ENCODE data around the gene TSHZ2. TPM values are rescaled to one million over a fixed set of nuclear protein-coding genes. Genes with fewer than 3 reads are reported as not detected.
A peak's percentile ranks its signal among the peaks of the same experiment; 100 is the strongest.

Gene TSHZ2
- total and polyA plus RNA-seq, 9 donors, result 7.3 to 23.1 (median 12.5) TPM

DNA sequence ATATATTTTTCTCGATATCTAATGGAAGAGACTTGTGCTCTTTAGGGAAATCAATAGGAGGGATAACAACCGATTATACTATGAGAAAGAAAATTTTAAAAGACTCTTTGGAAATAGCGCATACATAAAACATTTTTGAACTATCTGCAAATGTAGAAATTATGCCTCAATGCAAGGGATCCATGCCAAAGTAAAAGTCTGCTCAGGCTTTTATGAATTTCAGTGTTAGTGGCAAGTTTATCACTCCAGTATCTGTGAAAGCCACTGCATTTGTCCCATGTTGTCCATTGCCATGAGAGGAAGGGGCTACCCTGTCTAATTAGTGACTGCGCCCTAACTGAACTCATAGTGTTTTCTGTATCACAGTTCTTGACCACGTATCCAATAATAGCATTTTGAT, 81.4 kb downstream of the TSHZ2 start:
- no CpG with 5 or more reads among the region's 5 CpGs for WGBS (ENCODE audit: insufficient coverage)

DNA sequence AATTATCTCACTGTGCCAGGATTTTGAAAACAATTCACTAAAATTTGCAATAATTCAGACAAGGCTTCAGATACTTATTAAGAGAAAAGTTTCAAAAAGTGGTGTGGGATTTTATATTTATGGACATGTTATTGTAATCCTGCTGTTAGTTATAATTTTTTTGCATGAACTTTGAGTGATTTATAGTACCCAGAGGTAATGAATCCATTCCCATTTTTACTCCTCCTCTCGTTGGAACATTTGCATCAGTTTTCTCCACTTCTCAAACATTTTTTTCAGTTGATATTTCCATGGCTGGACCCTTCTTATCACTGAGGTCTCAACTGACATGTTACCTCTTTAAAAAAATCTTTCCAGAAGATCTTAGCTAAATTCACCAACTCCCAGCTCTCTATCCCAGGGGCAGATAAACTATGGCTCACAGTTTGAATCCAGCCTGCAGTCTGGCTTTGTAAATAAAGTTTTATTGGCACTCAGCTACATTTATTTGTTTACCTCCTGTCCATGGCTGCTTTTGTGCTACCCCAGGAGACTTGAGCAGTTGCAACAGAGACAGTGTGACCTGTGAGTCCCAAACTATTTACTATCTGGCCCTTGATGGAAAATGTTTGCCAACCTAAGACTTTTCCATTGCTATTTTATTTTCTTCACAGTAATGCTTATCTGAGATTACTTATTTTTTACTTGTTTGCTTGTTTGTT, 83.4 kb downstream of the TSHZ2 start:
- H3K36me3 ChIP-seq (ENCODE audit: control insufficient read depth, insufficient read depth, low read length), result no peaks in the 10 kb centered on the region
- peak; percentile 63 for DNase-seq
- H3K9me3 ChIP-seq (replicated peaks; ENCODE audit: control insufficient read depth, low read depth, low read length), result no peaks in the 10 kb centered on the region
- WGBS (ENCODE audit: insufficient coverage), result 29% methylated on average over 1 of the region's 1 CpG
- H3K4me1 ChIP-seq (ENCODE audit: control insufficient read depth, insufficient read depth, low read length), result no peaks in the 10 kb centered on the region
- no peaks in the 10 kb centered on the region for H3K27me3 ChIP-seq (ENCODE audit: control insufficient read depth, insufficient read depth, low read length)
- no peak overlapping the region for H3K27ac ChIP-seq (ENCODE audit: low read length)
- no peak overlapping the region for H3K4me3 ChIP-seq (ENCODE audit: low read length)

More for the DNA sequence above, 81.4 kb downstream of the TSHZ2 start:
- no peaks in the 10 kb centered on the region for H3K9me3 ChIP-seq (replicated peaks; ENCODE audit: control insufficient read depth, low read depth, low read length)
- no peaks in the 10 kb centered on the region for H3K27me3 ChIP-seq (ENCODE audit: control insufficient read depth, insufficient read depth, low read length)
- no peaks in the 10 kb centered on the region for H3K36me3 ChIP-seq (ENCODE audit: control insufficient read depth, insufficient read depth, low read length)
- H3K4me1 ChIP-seq (ENCODE audit: control insufficient read depth, insufficient read depth, low read length), result no peaks in the 10 kb centered on the region
- DNase-seq, result peak; percentile 59
- no peak overlapping the region for H3K27ac ChIP-seq (ENCODE audit: low read length)
- no peak overlapping the region for H3K4me3 ChIP-seq (ENCODE audit: low read length)

DNA sequence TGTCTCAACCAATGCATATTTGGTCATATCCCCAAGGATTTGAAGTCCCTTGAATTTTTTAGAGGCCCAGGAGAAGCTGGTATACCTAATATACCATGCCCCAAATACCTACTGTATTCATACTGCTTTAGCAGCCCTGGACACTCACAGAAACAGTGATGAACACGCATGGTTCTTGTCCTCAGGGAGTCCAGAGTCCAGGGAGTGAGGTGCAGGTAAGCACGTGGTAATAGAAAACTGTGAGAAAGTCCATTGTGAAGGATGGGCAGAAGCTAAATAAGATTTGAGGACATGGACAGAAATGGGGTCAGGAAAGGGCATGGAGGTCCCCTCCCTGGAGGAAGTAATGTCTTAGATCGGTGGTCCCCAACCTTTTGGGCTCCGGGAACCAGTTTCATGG, 85.4 kb downstream of the TSHZ2 start:
- no peaks in the 10 kb centered on the region for H3K9me3 ChIP-seq (replicated peaks; ENCODE audit: control insufficient read depth, low read depth, low read length)
- no peaks in the 10 kb centered on the region for H3K36me3 ChIP-seq (ENCODE audit: control insufficient read depth, insufficient read depth, low read length)
- no peak for DNase-seq
- H3K27ac ChIP-seq (ENCODE audit: low read length), result no peak overlapping the region
- 100% methylated on average over 2 of the region's 4 CpGs for WGBS (ENCODE audit: insufficient coverage)
- no peaks in the 10 kb centered on the region for H3K27me3 ChIP-seq (ENCODE audit: control insufficient read depth, insufficient read depth, low read length)
- H3K4me3 ChIP-seq (ENCODE audit: low read length), result no peak overlapping the region
- H3K4me1 ChIP-seq (ENCODE audit: control insufficient read depth, insufficient read depth, low read length), result no peaks in the 10 kb centered on the region

DNA sequence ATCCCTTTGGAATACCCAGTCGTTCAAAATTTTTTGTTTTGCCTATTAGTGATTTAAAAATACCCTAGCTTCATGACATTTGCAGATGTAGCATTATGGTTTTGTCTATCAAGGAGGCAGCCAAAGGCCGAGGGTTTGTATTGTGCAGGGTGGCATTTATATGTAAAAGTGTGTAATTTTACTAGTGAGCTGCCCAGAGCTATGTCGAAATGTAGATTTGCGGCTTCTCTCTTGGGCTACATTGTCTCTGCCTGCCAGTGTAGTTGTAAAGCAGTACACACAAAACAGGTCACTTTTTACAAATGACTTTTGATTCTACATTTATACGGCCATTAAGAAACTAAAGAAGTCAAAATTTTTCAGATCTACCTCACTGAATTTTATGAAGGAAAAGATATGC, 87.7 kb downstream of the TSHZ2 start:
- peak; percentile 75 for DNase-seq
- H3K36me3 ChIP-seq (ENCODE audit: control insufficient read depth, insufficient read depth, low read length), result no peaks in the 10 kb centered on the region
- H3K27ac ChIP-seq (ENCODE audit: low read length), result no peak overlapping the region
- no peak overlapping the region for H3K4me3 ChIP-seq (ENCODE audit: low read length)
- H3K27me3 ChIP-seq (ENCODE audit: control insufficient read depth, insufficient read depth, low read length), result no peaks in the 10 kb centered on the region
- WGBS (ENCODE audit: insufficient coverage), result no CpG with 5 or more reads among the region's 5 CpGs
- no peaks in the 10 kb centered on the region for H3K4me1 ChIP-seq (ENCODE audit: control insufficient read depth, insufficient read depth, low read length)
- H3K9me3 ChIP-seq (replicated peaks; ENCODE audit: control insufficient read depth, low read depth, low read length), result no peaks in the 10 kb centered on the region

DNA sequence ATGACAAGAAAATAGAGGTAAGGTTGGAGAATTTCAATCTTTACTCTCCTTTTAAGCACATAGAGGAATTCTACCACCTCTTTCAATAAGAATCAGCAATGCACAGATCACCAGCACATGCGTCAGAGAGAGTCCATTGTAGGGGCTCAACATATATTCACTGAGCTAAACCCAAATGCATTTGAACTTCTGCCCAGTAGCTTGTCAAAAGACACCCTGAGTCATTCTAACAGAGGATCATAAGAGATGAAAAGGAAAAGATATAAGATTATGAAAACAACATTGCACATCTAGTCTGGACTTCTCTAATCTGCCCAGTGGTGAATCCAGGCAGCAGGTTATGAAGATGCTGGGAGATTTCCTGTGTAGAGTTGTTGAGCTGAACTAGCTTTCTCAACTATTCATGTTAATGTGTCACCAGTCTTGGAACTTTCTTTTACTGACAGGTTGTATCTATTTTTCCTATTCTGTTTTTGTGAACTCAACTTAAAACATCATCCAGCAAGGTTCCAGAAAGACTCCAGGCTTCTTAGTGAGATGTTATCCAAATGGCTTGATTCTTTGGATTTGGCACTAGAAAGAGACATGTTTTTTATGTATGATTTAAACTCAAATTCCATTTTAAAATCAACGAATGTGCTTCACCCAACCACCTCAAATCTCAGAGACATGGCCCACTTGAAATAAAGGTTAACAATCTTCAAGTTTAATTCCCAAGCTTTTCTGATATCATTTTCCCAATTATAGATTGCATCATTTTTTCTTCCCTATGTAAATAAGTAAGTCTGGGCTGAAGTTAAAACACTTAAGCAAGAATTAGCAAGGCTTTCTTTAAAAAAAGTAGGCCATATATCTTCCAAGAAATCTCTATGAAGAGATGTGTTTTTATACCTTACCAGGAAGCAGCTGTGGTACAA, 89.3 kb downstream of the TSHZ2 start:
- Histone ChIP-seq H3K27ac (ENCODE audit: low read length) (no peak overlapping the region), H3K9me3 (replicated peaks; ENCODE audit: control insufficient read depth, low read depth, low read length) (no peaks in the 10 kb centered on the region), H3K36me3 (ENCODE audit: control insufficient read depth, insufficient read depth, low read length) (no peaks in the 10 kb centered on the region), H3K27me3 (ENCODE audit: control insufficient read depth, insufficient read depth, low read length) (no peaks in the 10 kb centered on the region), H3K4me3 (ENCODE audit: low read length) (no peak overlapping the region), H3K4me1 (ENCODE audit: control insufficient read depth, insufficient read depth, low read length) (no peaks in the 10 kb centered on the region)
- WGBS (ENCODE audit: insufficient coverage), result no CpG with 5 or more reads among the region's 2 CpGs
- peak; percentile 48 for DNase-seq

DNA sequence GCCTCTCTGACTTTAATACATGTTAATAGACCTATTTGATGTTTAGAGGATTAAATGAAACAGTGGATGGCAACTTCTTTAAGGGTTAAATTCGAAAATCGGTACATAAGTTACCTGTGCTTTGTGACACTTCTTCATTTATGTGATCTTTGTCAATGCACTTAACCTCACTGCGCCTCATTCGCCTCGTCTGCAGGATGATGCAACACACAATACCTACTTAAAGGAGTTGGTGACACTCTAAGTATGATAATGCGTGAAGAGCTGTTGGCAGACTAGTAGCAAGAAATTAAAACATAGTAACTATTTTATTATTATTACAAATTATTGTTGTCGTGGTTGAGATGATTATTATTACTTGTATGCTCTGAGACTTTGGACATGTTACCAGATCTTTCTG, 92.8 kb downstream of the TSHZ2 start:
- H3K4me3 ChIP-seq (ENCODE audit: low read length), result no peak overlapping the region
- WGBS (ENCODE audit: insufficient coverage), result no CpG with 5 or more reads among the region's 7 CpGs
- H3K9me3 ChIP-seq (replicated peaks; ENCODE audit: control insufficient read depth, low read depth, low read length), result no peaks in the 10 kb centered on the region
- DNase-seq, result no peak
- H3K36me3 ChIP-seq (ENCODE audit: control insufficient read depth, insufficient read depth, low read length), result no peaks in the 10 kb centered on the region
- H3K4me1 ChIP-seq (ENCODE audit: control insufficient read depth, insufficient read depth, low read length), result no peaks in the 10 kb centered on the region
- H3K27me3 ChIP-seq (ENCODE audit: control insufficient read depth, insufficient read depth, low read length), result no peaks in the 10 kb centered on the region
- H3K27ac ChIP-seq (ENCODE audit: low read length), result no peak overlapping the region

- Histone ChIP-seq H3K27ac (ENCODE audit: low read length) (no peak overlapping the region), H3K4me1 (ENCODE audit: control insufficient read depth, insufficient read depth, low read length) (no peaks in the 10 kb centered on the region), H3K27me3 (ENCODE audit: control insufficient read depth, insufficient read depth, low read length) (no peaks in the 10 kb centered on the region), H3K4me3 (ENCODE audit: low read length) (no peak overlapping the region), H3K9me3 (replicated peaks; ENCODE audit: control insufficient read depth, low read depth, low read length) (no peaks in the 10 kb centered on the region), H3K36me3 (ENCODE audit: control insufficient read depth, insufficient read depth, low read length) (no peaks in the 10 kb centered on the region)
- 69% methylated on average over 2 of the region's 3 CpGs for WGBS (ENCODE audit: insufficient coverage)
- DNase-seq, result no peak
Measured at GRCh38 chr20:53068241-53068640, 96.1 kb downstream of the TSHZ2 start.

GRCh38 chr20:53069132-53069531, 97.0 kb downstream of the TSHZ2 start:
- no peaks in the 10 kb centered on the region for H3K27me3 ChIP-seq (ENCODE audit: control insufficient read depth, insufficient read depth, low read length)
- WGBS (ENCODE audit: insufficient coverage), result no CpG with 5 or more reads among the region's 7 CpGs
- no peak overlapping the region for H3K4me3 ChIP-seq (ENCODE audit: low read length)
- no peaks in the 10 kb centered on the region for H3K36me3 ChIP-seq (ENCODE audit: control insufficient read depth, insufficient read depth, low read length)
- DNase-seq, result no peak
- no peak overlapping the region for H3K27ac ChIP-seq (ENCODE audit: low read length)
- H3K9me3 ChIP-seq (replicated peaks; ENCODE audit: control insufficient read depth, low read depth, low read length), result no peaks in the 10 kb centered on the region
- H3K4me1 ChIP-seq (ENCODE audit: control insufficient read depth, insufficient read depth, low read length), result no peaks in the 10 kb centered on the region

DNA sequence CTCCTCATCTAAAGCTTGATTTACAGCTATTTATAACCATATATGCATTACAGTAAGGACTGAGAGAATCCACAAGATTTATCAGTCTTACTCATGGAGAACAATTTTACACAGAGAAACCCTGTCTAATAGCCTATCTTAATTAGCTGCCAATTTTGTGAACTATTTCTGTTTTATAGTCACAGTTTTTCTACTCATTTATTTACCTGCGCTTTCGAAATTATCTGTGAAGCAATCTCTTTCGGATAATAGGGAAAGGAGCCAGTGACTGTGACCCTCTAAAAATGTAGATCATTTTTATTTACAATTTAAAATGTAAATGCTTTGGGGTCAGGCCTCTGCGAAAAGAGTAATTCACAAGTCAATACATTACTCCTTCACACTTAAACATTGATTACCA, 98.1 kb downstream of the TSHZ2 start:
- WGBS (ENCODE audit: insufficient coverage), result no CpG with 5 or more reads among the region's 4 CpGs
- no peaks in the 10 kb centered on the region for H3K36me3 ChIP-seq (ENCODE audit: control insufficient read depth, insufficient read depth, low read length)
- peak overlapping the region; percentile 45 for H3K27ac ChIP-seq (ENCODE audit: low read length)
- H3K4me3 ChIP-seq (ENCODE audit: low read length), result no peak overlapping the region
- H3K27me3 ChIP-seq (ENCODE audit: control insufficient read depth, insufficient read depth, low read length), result no peaks in the 10 kb centered on the region
- H3K4me1 ChIP-seq (ENCODE audit: control insufficient read depth, insufficient read depth, low read length), result no peaks in the 10 kb centered on the region
- DNase-seq, result no peak
- no peaks in the 10 kb centered on the region for H3K9me3 ChIP-seq (replicated peaks; ENCODE audit: control insufficient read depth, low read depth, low read length)

GRCh38 chr20:53070706-53071392, 98.7 kb downstream of the TSHZ2 start:
- no peak overlapping the region for H3K4me3 ChIP-seq (ENCODE audit: low read length)
- no peaks in the 10 kb centered on the region for H3K27me3 ChIP-seq (ENCODE audit: control insufficient read depth, insufficient read depth, low read length)
- H3K9me3 ChIP-seq (replicated peaks; ENCODE audit: control insufficient read depth, low read depth, low read length), result no peaks in the 10 kb centered on the region
- no peaks in the 10 kb centered on the region for H3K4me1 ChIP-seq (ENCODE audit: control insufficient read depth, insufficient read depth, low read length)
- WGBS (ENCODE audit: insufficient coverage), result no CpG with 5 or more reads among the region's 8 CpGs
- peak; percentile 62 for DNase-seq
- H3K36me3 ChIP-seq (ENCODE audit: control insufficient read depth, insufficient read depth, low read length), result no peaks in the 10 kb centered on the region
- peak overlapping the region; percentile 72 for H3K27ac ChIP-seq (ENCODE audit: low read length)
